Effector memory CD8-positive, alpha-beta T cell (primary cell): ENCODE data around the gene FHIT.

Experiments
- ATAC-seq: fragments of 150-1000 bp; cut with Tn5 transposase; replicated peaks from 2 replicates; pipeline ENCODE4 v1.10.0; 2021; ENCODE audit warnings: mild to moderate bottlenecking, moderate library complexity
- DNase-seq, 3 experiments: peaks; one replicate each; pipeline ENCODE4 v3.0.0; 2021
- H3K27ac Mint-ChIP-seq, 2 donors: one replicate each; pipeline ENCODE4 v1.8.0; 2022; ENCODE audit warnings: mild to moderate bottlenecking in 2 of 2, mixed read lengths in 2 of 2, moderate library complexity in 2 of 2
- H3K27me3 Mint-ChIP-seq, 2 donors: one replicate each; pipeline ENCODE4 v1.8.0; 2022; ENCODE audit warnings: mixed read lengths in 2 of 2
- H3K36me3 Mint-ChIP-seq: one replicate; pipeline ENCODE4 v1.8.0; 2022; ENCODE audit warnings: mild to moderate bottlenecking, moderate library complexity, mixed read lengths; ENCODE audit not compliant: insufficient read depth
- H3K4me1 Mint-ChIP-seq, 2 donors: one replicate each; pipeline ENCODE4 v1.8.0; 2022; ENCODE audit warnings: low read depth in 2 of 2, mixed read lengths in 2 of 2
- H3K4me3 Mint-ChIP-seq, 2 donors: one replicate each; pipeline ENCODE4 v1.8.0; 2022; ENCODE audit warnings: mild to moderate bottlenecking in 2 of 2, mixed read lengths in 2 of 2, moderate library complexity in 2 of 2
- H3K9me3 Mint-ChIP-seq, 2 donors: one replicate each; pipeline ENCODE4 v1.8.0; 2022; ENCODE audit warnings: mixed read lengths in 2 of 2

FHIT gene

GRCh38 chr3:60133269-60134162 lies 1117.7 kb downstream of the FHIT start:
- no peaks in the 10 kb centered on the region for H3K36me3 Mint-ChIP-seq
- H3K27ac Mint-ChIP-seq: no peak overlapping the region
- DNase-seq (no peak), ATAC-seq (no peak)
- H3K4me3 Mint-ChIP-seq: no peak overlapping the region
- peaks cover 0 to 16% of the 10 kb centered on the region in 2 donors for H3K27me3 Mint-ChIP-seq
- H3K4me1 Mint-ChIP-seq: no peaks in the 10 kb centered on the region
- H3K9me3 Mint-ChIP-seq: no peaks in the 10 kb centered on the region

DNA sequence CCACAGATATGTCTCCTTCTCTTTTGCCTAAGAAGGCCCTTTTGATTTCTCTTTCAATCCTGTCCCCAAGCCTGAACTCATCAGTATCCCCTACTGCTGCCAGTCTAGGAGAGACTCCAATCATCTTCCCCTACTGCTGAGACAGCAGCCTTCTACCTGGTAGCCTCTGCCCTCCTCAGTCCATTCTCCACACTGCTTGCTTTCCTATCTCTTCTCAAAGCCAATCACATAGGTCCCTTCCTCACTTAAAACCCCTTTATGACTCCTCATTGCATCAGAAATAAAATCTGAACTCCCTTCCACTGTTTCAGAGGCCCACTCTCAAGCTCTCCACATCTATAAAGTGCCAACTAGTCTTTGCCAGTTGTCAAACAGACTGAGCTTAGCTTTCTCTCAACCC lies 1119.6 kb downstream of the FHIT start:
- no peak overlapping the region for H3K4me3 Mint-ChIP-seq
- no peaks in the 10 kb centered on the region for H3K4me1 Mint-ChIP-seq
- no peak overlapping the region for H3K27ac Mint-ChIP-seq
- no peaks in the 10 kb centered on the region for H3K36me3 Mint-ChIP-seq
- peaks cover 0 to 16% of the 10 kb centered on the region in 2 donors for H3K27me3 Mint-ChIP-seq
- DNase-seq (no peak), ATAC-seq (no peak)
- no peaks in the 10 kb centered on the region for H3K9me3 Mint-ChIP-seq

DNA sequence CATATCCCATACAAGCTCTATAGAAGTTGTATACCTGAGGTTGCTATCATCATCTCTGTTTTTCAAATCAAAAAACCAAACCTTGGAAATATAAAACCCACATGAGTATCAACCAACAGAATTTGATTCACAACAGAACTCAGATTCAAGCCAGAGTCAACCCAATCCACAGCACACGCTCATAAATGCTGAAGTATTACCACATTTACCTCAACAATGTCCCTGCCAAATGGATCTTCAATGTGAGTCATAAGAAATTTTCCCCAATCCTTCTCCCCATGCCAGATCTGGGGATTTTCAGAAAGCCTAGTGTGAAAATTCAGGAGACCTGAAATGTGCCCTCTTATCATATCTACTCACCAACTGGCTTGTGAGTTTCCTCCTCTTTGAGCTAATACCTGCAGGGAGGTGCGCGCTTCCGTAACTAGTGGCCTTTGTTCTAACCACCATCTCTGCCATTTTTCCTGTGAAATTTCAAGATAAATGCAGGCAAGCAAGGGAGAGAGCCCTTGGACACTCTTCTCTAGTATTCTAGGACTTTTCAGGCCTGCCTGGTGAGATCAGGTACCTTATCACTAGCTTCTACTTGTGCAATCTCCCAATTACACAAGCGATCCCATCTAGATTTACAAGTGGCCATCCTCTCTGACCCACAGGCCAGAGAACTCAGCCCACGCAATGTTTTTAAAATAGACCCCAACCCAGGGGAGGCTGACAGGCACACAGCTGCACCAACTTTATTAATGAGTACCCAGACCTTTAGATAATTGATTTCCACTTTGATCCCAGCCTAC lies 1124.5 kb downstream of the FHIT start:
- ATAC-seq (no peak), DNase-seq (no peak)
- no peak overlapping the region for H3K4me3 Mint-ChIP-seq
- H3K27me3 Mint-ChIP-seq: no peaks in the 10 kb centered on the region
- H3K27ac Mint-ChIP-seq: no peak overlapping the region
- H3K9me3 Mint-ChIP-seq: no peaks in the 10 kb centered on the region
- no peaks in the 10 kb centered on the region for H3K4me1 Mint-ChIP-seq
- no peaks in the 10 kb centered on the region for H3K36me3 Mint-ChIP-seq

GRCh38 chr3:60125686-60126085 lies 1125.6 kb downstream of the FHIT start:
- Mint-ChIP-seq H3K4me3 (no peak overlapping the region), H3K27ac (peak overlapping the region in 1 of 2 donors; percentile 10), H3K36me3 (no peaks in the 10 kb centered on the region), H3K4me1 (no peaks in the 10 kb centered on the region), H3K9me3 (no peaks in the 10 kb centered on the region), H3K27me3 (no peaks in the 10 kb centered on the region)
- no peak for ATAC-seq
- no peak for DNase-seq

DNA sequence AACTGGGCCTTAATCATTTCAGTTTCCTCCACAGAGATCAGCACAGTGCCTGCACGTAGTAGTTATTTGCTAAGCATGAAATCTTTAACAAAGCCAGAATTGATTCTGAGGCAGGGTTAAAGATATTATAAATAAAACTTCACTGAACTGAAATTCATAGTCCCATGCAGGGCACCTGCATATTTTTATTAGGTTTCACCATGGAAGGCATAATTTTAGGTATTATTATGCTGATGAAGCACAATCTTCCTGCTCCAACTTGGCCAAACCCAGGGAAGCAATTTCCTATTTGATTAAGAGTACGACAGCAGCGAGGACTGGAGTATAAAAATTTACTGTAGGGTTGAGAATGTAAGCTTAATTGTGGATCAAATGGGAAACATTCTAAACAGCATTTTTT lies 1131.0 kb downstream of the FHIT start:
- no peaks in the 10 kb centered on the region for H3K4me1 Mint-ChIP-seq
- ATAC-seq (no peak), DNase-seq (no peak)
- H3K27me3 Mint-ChIP-seq: no peaks in the 10 kb centered on the region
- no peaks in the 10 kb centered on the region for H3K36me3 Mint-ChIP-seq
- H3K4me3 Mint-ChIP-seq: no peak overlapping the region
- H3K27ac Mint-ChIP-seq: no peak overlapping the region
- no peaks in the 10 kb centered on the region for H3K9me3 Mint-ChIP-seq

DNA sequence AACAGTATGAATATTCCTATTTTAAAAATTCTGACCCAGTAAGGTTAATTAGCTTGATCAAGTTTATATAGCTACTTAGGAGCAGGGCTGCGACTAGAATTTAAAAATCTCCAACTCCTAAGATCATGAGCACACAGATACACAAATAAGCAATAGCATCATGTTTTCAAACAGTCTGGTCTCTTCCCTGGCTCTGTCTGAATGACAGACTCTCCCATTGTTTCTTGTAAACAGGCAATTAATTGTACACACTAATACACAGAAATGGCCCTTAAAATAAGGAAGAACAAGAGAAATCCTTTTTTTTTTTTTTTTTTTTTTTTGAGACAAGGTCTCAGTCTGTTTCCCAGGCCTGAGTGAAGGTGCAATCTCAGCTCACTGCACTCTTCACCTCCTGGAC lies 1137.1 kb downstream of the FHIT start:
- ATAC-seq: no peak
- no peaks in the 10 kb centered on the region for H3K4me1 Mint-ChIP-seq
- DNase-seq: no peak
- no peak overlapping the region for H3K4me3 Mint-ChIP-seq
- no peak overlapping the region for H3K27ac Mint-ChIP-seq
- no peaks in the 10 kb centered on the region for H3K27me3 Mint-ChIP-seq
- H3K9me3 Mint-ChIP-seq: no peaks in the 10 kb centered on the region
- no peaks in the 10 kb centered on the region for H3K36me3 Mint-ChIP-seq

- Mint-ChIP-seq H3K4me1 (peaks cover 5 to 6% of the 10 kb centered on the region in 2 donors), H3K27ac (no peak overlapping the region)
Observed at GRCh38 chr3:60107275-60107674, 1144.0 kb downstream of the FHIT start.

GRCh38 chr3:60102154-60102553 lies 1149.1 kb downstream of the FHIT start:
- ATAC-seq (no peak), DNase-seq (no peak)
- H3K9me3 Mint-ChIP-seq: no peaks in the 10 kb centered on the region
- H3K27me3 Mint-ChIP-seq: peaks cover 0 to 10% of the 10 kb centered on the region in 2 donors
- H3K36me3 Mint-ChIP-seq: peaks cover 3% of the 10 kb centered on the region
- peaks cover 5 to 6% of the 10 kb centered on the region in 2 donors for H3K4me1 Mint-ChIP-seq
- H3K27ac Mint-ChIP-seq: no peak overlapping the region
- H3K4me3 Mint-ChIP-seq: no peak overlapping the region

More at GRCh38 chr3:60107275-60107674, 1144.0 kb downstream of the FHIT start:
- Mint-ChIP-seq H3K27me3 (no peaks in the 10 kb centered on the region), H3K9me3 (no peaks in the 10 kb centered on the region), H3K4me3 (no peak overlapping the region), H3K36me3 (no peaks in the 10 kb centered on the region)
- ATAC-seq: no peak
- DNase-seq: no peak

DNA sequence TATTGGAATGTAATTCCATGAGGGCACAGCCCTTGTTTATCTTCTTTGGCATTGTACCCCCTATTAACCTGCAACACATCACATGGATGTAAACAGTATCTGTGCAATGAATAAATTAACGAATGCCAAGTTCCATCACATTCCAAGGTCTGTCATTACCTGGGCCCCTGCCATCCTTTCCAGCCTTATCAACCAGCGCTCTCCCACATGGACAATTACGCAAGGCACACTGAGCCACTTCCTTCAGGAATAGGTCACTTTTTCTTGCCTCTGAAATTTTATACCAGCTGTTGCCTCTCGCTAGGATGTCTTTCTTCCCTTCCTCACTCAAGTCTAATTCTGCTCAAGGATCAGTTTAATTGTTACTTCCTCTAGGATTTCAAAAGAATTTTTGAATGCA lies 1149.6 kb downstream of the FHIT start:
- Mint-ChIP-seq H3K36me3 (peaks cover 3% of the 10 kb centered on the region), H3K27ac (no peak overlapping the region), H3K4me1 (peaks cover 5 to 6% of the 10 kb centered on the region in 2 donors), H3K27me3 (peaks cover 0 to 10% of the 10 kb centered on the region in 2 donors), H3K4me3 (no peak overlapping the region), H3K9me3 (no peaks in the 10 kb centered on the region)
- ATAC-seq (no peak), DNase-seq (no peak)

DNA sequence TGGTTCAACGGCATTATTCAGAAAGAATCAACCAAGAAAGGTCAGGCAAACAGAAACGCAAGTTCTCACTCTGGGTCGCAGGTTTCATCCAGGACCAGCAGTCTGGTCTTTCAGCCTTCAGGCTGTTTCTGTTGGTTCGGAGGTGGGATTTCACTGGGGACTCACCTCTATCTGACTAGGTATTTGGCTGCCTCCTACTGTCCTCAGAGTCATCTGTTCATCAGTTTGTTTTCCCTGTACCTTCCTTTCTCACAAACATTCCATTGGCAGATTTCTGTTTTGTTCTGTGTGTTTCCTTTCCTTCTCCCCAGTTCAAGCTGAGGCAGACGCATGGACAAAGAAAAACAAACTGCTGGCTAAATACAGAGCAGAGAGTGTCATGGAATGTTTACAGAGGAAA lies 1154.8 kb downstream of the FHIT start:
- ATAC-seq: no peak
- Mint-ChIP-seq H3K27ac (no peak overlapping the region), H3K4me3 (no peak overlapping the region), H3K9me3 (peaks cover 0 to 2% of the 10 kb centered on the region in 2 donors), H3K4me1 (peaks cover 0 to 4% of the 10 kb centered on the region in 2 donors), H3K36me3 (peaks cover 3% of the 10 kb centered on the region), H3K27me3 (peaks cover 0 to 1% of the 10 kb centered on the region in 2 donors)
- DNase-seq: no peak

- Mint-ChIP-seq H3K9me3 (peaks cover 0 to 2% of the 10 kb centered on the region in 2 donors), H3K36me3 (peaks cover 3% of the 10 kb centered on the region), H3K4me3 (no peak overlapping the region), H3K4me1 (peaks cover 0 to 4% of the 10 kb centered on the region in 2 donors), H3K27me3 (peaks cover 0 to 1% of the 10 kb centered on the region in 2 donors), H3K27ac (no peak overlapping the region)
- ATAC-seq: no peak
- DNase-seq: no peak
Observed at GRCh38 chr3:60095930-60096329, 1155.3 kb downstream of the FHIT start.

GRCh38 chr3:60095516-60095915 lies 1155.7 kb downstream of the FHIT start:
- no peak overlapping the region for H3K27ac Mint-ChIP-seq
- H3K4me3 Mint-ChIP-seq: no peak overlapping the region
- DNase-seq (no peak), ATAC-seq (no peak)
- H3K9me3 Mint-ChIP-seq: peaks cover 0 to 2% of the 10 kb centered on the region in 2 donors
- H3K4me1 Mint-ChIP-seq: peaks cover 0 to 4% of the 10 kb centered on the region in 2 donors
- H3K36me3 Mint-ChIP-seq: peaks cover 3% of the 10 kb centered on the region
- peaks cover 0 to 5% of the 10 kb centered on the region in 2 donors for H3K27me3 Mint-ChIP-seq

GRCh38 chr3:60094392-60094947 lies 1156.8 kb downstream of the FHIT start:
- H3K9me3 Mint-ChIP-seq: peaks cover 0 to 2% of the 10 kb centered on the region in 2 donors
- no peak for ATAC-seq
- peak overlapping the region in 1 of 2 donors; percentile 10 for H3K27ac Mint-ChIP-seq
- H3K36me3 Mint-ChIP-seq: no peaks in the 10 kb centered on the region
- no peak overlapping the region for H3K4me3 Mint-ChIP-seq
- peaks cover 0 to 9% of the 10 kb centered on the region in 2 donors for H3K27me3 Mint-ChIP-seq
- H3K4me1 Mint-ChIP-seq: peaks cover 0 to 4% of the 10 kb centered on the region in 2 donors
- no peak for DNase-seq
